ENCODE measurements around the gene ARL8B. TPM values are rescaled to one million over a fixed set of nuclear protein-coding genes. Genes with fewer than 3 reads are reported as not detected.

The ARL8B gene
- total RNA-seq, 3 donors from 2014 or later (not counting 1 experiment from before 2014, with no cell fraction given) = 43.3 to 52.7 (median 48.9) TPM

- no peak for ATAC-seq
- no peaks in the 10 kb centered on the region for H3K9me3 ChIP-seq (ENCODE audit: control insufficient read depth, insufficient read depth, low read length)
- Mint-ChIP-seq H3K4me3 (no peak overlapping the region), H3K4me1 (peaks cover 60 to 64% of the 10 kb centered on the region in 2 donors), H3K36me3 (no peaks in the 10 kb centered on the region), H3K9me3 (no peaks in the 10 kb centered on the region), H3K27ac (peak overlapping the region in 1 of 2 donors; percentile 18), H3K27me3 (ENCODE audit: low read depth in 2 of 2) (no peaks in the 10 kb centered on the region)
- intact Hi-C loops (cut with micrococcal nuclease) = no loop called here
- H3K4me3 ChIP-seq (ENCODE audit: low read length) = no peak overlapping the region
- H3K36me3 ChIP-seq (ENCODE audit: control insufficient read depth, insufficient read depth, low read length) = peaks cover 4% of the 10 kb centered on the region
- no peak overlapping the region for H3K27ac ChIP-seq (ENCODE audit: low read length)
- TF ChIP-seq CTCF (IDR thresholded peaks at IDR 0.05) = no peak
- WGBS (ENCODE audit: insufficient coverage) = 95% methylated on average over 4 of the region's 4 CpGs
- DNase-seq = no peak
- no peaks in the 10 kb centered on the region for H3K4me1 ChIP-seq (ENCODE audit: control insufficient read depth, insufficient read depth, low read length)
- H3K27me3 ChIP-seq (ENCODE audit: control insufficient read depth, insufficient read depth, low read length) = no peaks in the 10 kb centered on the region
These were observed 43.6 kb downstream of the ARL8B start for GRCh38 chr3:5165698-5166097.

DNA sequence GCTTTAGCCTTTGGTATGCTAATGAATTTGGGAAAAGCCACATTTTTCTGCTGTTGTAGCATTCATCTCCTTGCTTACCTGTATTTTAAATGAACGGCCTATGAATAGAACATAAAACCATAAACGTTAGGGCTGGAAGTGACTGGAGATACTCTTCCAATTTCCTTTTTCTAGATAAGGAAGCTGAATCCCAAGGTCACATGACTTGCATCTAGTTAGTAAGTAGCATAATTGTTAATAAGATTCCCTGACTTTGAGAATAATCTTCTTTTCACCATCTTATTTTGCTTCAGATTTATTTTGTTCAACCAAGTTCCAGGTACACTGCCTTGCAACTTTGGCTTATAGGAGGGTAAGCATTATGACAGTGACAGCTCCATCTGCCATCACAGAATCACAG, 44.8 kb downstream of the ARL8B start:
- no peak for ATAC-seq
- 80% methylated on average over 2 of the region's 2 CpGs for WGBS (ENCODE audit: insufficient coverage)
- no peak for TF ChIP-seq CTCF (IDR thresholded peaks at IDR 0.05)
- Mint-ChIP-seq H3K4me3 (no peak overlapping the region), H3K36me3 (no peaks in the 10 kb centered on the region), H3K27me3 (ENCODE audit: low read depth in 2 of 2) (no peaks in the 10 kb centered on the region), H3K27ac (no peak overlapping the region), H3K4me1 (peaks cover 49 to 53% of the 10 kb centered on the region in 2 donors), H3K9me3 (no peaks in the 10 kb centered on the region)
- intact Hi-C loops (cut with micrococcal nuclease) = no loop called here
- Histone ChIP-seq H3K4me1 (ENCODE audit: control insufficient read depth, insufficient read depth, low read length) (no peaks in the 10 kb centered on the region), H3K4me3 (ENCODE audit: low read length) (no peak overlapping the region), H3K27ac (ENCODE audit: low read length) (no peak overlapping the region), H3K36me3 (ENCODE audit: control insufficient read depth, insufficient read depth, low read length) (peaks cover 10% of the 10 kb centered on the region), H3K27me3 (ENCODE audit: control insufficient read depth, insufficient read depth, low read length) (no peaks in the 10 kb centered on the region), H3K9me3 (ENCODE audit: control insufficient read depth, insufficient read depth, low read length) (no peaks in the 10 kb centered on the region)
- DNase-seq = no peak

GRCh38 chr3:5168110-5168509, 46.0 kb downstream of the ARL8B start:
- no peak overlapping the region for H3K27ac ChIP-seq (ENCODE audit: low read length)
- DNase-seq = no peak
- no peaks in the 10 kb centered on the region for H3K4me1 ChIP-seq (ENCODE audit: control insufficient read depth, insufficient read depth, low read length)
- no peak overlapping the region for H3K4me3 ChIP-seq (ENCODE audit: low read length)
- no peak overlapping the region for H3K27ac Mint-ChIP-seq
- intact Hi-C loops (cut with micrococcal nuclease) = no loop called here
- peaks cover 22% of the 10 kb centered on the region for H3K36me3 ChIP-seq (ENCODE audit: control insufficient read depth, insufficient read depth, low read length)
- no peaks in the 10 kb centered on the region for H3K27me3 Mint-ChIP-seq (ENCODE audit: low read depth in 2 of 2)
- WGBS (ENCODE audit: insufficient coverage) = 89% methylated on average over 4 of the region's 4 CpGs
- no peaks in the 10 kb centered on the region for H3K27me3 ChIP-seq (ENCODE audit: control insufficient read depth, insufficient read depth, low read length)
- H3K4me3 Mint-ChIP-seq = no peak overlapping the region
- ATAC-seq = no peak
- H3K4me1 Mint-ChIP-seq = peaks cover 37 to 43% of the 10 kb centered on the region in 2 donors
- H3K9me3 Mint-ChIP-seq = no peaks in the 10 kb centered on the region
- no peaks in the 10 kb centered on the region for H3K9me3 ChIP-seq (ENCODE audit: control insufficient read depth, insufficient read depth, low read length)
- TF ChIP-seq CTCF (IDR thresholded peaks at IDR 0.05) = no peak
- H3K36me3 Mint-ChIP-seq = no peaks in the 10 kb centered on the region

GRCh38 chr3:5169807-5170206, 47.7 kb downstream of the ARL8B start:
- Histone ChIP-seq H3K27ac (ENCODE audit: low read length) (no peak overlapping the region), H3K4me3 (ENCODE audit: low read length) (no peak overlapping the region), H3K27me3 (ENCODE audit: control insufficient read depth, insufficient read depth, low read length) (no peaks in the 10 kb centered on the region), H3K9me3 (ENCODE audit: control insufficient read depth, insufficient read depth, low read length) (no peaks in the 10 kb centered on the region), H3K4me1 (ENCODE audit: control insufficient read depth, insufficient read depth, low read length) (no peaks in the 10 kb centered on the region), H3K36me3 (ENCODE audit: control insufficient read depth, insufficient read depth, low read length) (peaks cover 32% of the 10 kb centered on the region)
- 69% methylated on average over 2 of the region's 2 CpGs for WGBS (ENCODE audit: insufficient coverage)
- Mint-ChIP-seq H3K4me1 (peaks cover 26 to 34% of the 10 kb centered on the region in 2 donors), H3K9me3 (no peaks in the 10 kb centered on the region), H3K27me3 (ENCODE audit: low read depth in 2 of 2) (no peaks in the 10 kb centered on the region), H3K4me3 (no peak overlapping the region), H3K36me3 (no peaks in the 10 kb centered on the region), H3K27ac (peak overlapping the region; percentile 46 to 59)
- no peak for ATAC-seq
- intact Hi-C loops (cut with micrococcal nuclease) = no loop called here
- DNase-seq = no peak
- no peak for TF ChIP-seq CTCF (IDR thresholded peaks at IDR 0.05)

Measured in natural killer cell (primary cell).